ENCODE data around the gene CAMSAP3.

The CAMSAP3 gene, protein sequence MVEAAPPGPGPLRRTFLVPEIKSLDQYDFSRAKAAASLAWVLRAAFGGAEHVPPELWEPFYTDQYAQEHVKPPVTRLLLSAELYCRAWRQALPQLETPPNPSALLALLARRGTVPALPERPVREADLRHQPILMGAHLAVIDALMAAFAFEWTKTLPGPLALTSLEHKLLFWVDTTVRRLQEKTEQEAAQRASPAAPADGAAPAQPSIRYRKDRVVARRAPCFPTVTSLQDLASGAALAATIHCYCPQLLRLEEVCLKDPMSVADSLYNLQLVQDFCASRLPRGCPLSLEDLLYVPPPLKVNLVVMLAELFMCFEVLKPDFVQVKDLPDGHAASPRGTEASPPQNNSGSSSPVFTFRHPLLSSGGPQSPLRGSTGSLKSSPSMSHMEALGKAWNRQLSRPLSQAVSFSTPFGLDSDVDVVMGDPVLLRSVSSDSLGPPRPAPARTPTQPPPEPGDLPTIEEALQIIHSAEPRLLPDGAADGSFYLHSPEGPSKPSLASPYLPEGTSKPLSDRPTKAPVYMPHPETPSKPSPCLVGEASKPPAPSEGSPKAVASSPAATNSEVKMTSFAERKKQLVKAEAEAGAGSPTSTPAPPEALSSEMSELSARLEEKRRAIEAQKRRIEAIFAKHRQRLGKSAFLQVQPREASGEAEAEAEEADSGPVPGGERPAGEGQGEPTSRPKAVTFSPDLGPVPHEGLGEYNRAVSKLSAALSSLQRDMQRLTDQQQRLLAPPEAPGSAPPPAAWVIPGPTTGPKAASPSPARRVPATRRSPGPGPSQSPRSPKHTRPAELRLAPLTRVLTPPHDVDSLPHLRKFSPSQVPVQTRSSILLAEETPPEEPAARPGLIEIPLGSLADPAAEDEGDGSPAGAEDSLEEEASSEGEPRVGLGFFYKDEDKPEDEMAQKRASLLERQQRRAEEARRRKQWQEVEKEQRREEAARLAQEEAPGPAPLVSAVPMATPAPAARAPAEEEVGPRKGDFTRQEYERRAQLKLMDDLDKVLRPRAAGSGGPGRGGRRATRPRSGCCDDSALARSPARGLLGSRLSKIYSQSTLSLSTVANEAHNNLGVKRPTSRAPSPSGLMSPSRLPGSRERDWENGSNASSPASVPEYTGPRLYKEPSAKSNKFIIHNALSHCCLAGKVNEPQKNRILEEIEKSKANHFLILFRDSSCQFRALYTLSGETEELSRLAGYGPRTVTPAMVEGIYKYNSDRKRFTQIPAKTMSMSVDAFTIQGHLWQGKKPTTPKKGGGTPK

DNA sequence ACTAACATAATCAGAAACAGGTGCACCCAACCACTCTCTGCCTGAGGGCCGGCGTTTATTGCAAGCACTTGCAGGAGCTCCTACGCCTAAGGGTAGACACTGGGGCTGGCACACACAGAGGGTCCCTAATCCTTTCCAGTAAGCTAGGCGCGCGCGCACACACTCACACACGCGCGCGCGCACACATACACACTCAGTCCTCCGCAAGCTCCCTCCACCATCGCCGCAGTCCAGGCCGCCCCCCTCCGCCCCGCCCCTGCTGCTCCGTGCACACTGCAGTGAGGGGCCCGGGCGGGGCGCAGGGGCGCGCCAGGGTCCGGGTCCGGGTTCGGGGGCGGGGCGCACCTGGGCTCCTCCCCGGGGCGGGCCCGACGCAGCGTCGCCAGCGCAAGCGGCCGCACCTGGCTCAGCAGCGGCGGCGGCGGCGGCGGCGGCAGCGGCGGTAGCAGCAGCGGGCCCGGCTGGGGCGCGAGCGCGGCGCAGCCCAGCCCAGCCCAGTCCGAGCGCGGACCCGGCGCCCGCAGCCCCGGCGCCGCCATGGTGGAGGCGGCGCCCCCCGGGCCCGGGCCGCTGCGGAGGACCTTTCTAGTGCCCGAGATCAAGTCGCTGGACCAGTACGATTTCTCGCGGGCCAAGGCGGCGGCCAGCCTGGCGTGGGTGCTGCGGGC lies at the start of gene CAMSAP3:
TSS of gene CAMSAP3 (plus strand) at position 398 of the 668 bp plus-strand sequence. CDS start at position 538, 140 bp downstream.
- TF ChIP-seq GATA3 (IDR thresholded peaks at IDR 0.05; ENCODE audit: low read depth, low read length) (no peak), GATA2 (IDR thresholded peaks at IDR 0.05; ENCODE audit: low read depth, low read length) (no peak)

DNA sequence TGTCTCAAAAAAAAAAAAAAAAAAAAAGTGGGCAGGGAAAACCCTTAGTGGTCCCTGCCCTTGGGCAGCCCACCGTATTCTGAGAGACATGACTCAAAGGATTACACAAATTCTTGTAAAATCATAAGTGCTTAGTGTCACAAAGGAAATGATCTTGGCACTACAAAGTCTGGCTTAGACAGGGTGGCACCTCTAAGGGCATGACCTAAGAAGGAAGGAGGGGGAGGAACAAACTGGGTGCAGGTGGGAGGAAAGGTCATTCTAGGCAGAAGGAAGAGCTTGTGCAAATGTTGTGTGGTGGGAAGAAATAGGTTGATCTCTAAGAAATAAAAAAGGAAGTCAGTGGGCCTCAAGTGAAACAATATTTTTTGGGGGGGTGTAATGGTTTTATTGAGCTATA lies 49.8 kb upstream of the CAMSAP3 start:
- TF ChIP-seq GATA3 (IDR thresholded peaks at IDR 0.05; ENCODE audit: low read depth, low read length) (no peak), GATA2 (IDR thresholded peaks at IDR 0.05; ENCODE audit: low read depth, low read length) (no peak)

DNA sequence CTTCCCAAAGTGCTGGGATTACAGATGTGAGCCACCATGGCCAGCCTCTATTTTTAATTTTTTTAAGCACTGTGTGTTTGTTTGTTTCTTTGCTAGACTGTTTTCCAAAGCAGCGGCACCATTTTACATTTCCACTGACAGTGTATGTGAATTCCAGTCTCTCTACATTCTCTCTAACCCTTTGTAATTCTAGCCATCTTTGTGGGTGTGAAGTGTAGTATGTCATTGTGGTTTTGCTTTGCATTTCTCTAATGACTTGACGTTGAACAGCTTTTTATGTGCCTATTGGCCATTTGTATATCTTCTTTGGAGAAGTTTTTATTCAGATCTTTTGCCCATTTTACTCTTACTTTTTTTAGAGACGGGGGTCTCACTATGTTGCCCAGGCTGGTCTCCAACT lies 48.5 kb upstream of the CAMSAP3 start:
- no peak for TF ChIP-seq GATA3 (IDR thresholded peaks at IDR 0.05; ENCODE audit: low read depth, low read length)
- no peak for TF ChIP-seq GATA2 (IDR thresholded peaks at IDR 0.05; ENCODE audit: low read depth, low read length)

DNA sequence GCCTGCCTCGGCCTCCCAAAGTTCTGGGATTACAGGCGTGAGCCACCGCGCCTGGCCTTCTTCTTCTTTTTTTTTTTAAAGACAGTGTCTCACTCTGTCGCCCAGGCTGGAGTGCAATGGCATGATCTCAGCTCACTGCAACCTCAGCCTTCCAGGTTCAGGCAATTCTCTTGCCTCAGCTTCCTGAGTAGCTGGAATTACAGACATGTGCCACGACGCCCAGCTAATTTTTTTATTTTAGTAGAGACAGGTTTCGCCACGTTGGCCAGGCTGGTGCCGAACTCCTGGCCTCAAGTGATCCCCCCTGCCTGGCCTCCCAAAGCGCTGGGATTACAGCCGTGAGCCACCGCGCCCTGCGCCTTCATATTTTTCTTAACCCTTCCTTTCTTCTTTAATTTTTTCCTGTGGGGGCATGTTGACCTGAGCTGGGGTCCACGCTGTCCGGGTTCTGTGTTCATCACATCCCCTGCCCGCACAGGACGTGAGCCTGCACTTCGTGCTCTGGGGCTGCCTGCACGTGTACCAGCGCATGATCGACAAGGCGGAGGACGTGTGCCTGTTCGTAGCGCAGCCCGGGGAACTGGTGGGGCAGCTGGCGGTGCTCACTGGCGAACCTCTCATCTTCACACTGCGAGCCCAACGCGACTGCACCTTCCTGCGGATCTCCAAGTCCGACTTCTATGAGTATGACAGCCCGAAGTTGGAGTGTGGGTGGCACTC lies 46.1 kb upstream of the CAMSAP3 start:
- no peak for TF ChIP-seq GATA2 (IDR thresholded peaks at IDR 0.05; ENCODE audit: low read depth, low read length)
- no peak for TF ChIP-seq GATA3 (IDR thresholded peaks at IDR 0.05; ENCODE audit: low read depth, low read length)

DNA sequence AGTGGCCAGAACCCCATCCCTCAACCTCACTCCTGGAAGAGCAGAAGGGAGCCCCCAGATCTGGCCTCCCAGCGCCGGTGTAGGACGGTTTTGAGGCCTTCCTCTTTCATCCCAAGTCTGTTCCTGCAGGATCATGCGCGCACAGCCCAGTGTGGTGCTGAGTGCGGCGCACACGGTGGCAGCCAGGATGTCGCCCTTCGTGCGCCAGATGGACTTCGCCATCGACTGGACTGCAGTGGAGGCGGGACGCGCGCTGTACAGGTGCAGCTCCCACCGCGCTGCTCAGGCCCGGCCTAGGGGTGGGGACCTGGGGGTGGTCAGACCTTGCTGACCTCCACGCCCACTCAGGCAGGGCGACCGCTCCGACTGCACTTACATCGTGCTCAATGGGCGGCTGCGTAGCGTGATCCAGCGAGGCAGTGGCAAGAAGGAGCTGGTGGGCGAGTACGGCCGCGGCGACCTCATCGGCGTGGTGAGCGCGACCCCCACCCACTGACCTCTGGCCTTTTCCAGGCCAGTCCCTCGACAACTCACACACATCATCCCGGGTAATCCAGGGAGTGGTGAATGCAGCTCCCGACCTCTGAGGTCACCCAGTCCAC lies 45.4 kb upstream of the CAMSAP3 start:
- TF ChIP-seq GATA3 (IDR thresholded peaks at IDR 0.05; ENCODE audit: low read depth, low read length): no peak
- no peak for TF ChIP-seq GATA2 (IDR thresholded peaks at IDR 0.05; ENCODE audit: low read depth, low read length)

DNA sequence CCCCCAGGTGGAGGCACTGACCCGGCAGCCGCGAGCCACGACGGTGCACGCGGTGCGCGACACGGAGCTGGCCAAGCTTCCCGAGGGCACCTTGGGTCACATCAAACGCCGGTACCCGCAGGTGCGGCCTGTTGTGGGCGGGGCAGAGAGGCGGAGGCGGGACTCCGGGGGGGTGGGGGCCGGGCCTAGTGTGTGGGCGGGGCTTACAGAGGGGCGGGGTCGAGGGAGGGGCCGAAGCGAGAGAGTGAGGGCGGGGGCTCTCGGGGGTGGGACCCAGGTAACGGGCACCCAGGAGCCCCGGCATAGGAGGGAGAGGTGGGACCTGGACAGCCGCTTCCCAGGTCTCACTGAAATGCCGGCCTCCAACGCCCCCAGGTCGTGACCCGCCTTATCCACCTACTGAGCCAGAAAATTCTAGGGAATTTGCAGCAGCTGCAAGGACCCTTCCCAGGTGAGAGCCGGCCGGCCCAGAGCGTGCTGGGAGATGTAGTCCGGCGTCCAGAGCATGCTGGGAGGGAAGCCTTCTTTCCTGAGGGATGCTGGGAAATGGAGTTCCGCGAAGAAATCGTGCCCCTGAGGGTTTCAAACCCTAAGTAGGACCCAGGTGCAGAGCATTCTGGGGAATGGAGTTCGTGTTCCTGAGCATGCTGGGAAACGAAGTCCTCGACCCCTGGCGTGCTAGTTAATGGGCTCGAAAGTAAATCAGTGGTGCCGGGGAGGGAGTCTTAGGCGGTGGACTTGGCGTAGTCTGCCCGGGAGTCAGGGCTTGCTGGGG lies 44.5 kb upstream of the CAMSAP3 start:
- TF ChIP-seq GATA2 (IDR thresholded peaks at IDR 0.05; ENCODE audit: low read depth, low read length): no peak

DNA sequence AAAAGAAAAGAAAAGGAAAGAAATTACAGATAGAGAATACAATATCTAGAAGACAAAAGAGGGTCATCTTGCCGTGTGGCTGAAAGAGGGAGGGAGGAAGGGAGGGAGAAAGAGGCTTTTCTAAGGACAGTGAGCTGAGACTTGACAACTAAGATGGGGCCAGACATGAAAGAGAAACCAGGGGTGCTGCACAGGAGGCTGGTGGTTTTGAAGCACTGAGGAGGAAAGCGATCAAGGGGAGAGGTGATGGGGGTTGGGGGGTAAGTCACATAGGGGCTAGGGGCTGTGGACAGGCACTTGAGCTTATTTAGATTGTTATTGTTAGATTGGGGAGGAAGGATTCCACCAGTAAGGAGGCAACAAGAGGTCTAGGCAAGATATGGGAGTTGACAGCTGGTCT lies 42.9 kb upstream of the CAMSAP3 start:
- TF ChIP-seq GATA2 (IDR thresholded peaks at IDR 0.05; ENCODE audit: low read depth, low read length): no peak
- no peak for TF ChIP-seq GATA3 (IDR thresholded peaks at IDR 0.05; ENCODE audit: low read depth, low read length)

DNA sequence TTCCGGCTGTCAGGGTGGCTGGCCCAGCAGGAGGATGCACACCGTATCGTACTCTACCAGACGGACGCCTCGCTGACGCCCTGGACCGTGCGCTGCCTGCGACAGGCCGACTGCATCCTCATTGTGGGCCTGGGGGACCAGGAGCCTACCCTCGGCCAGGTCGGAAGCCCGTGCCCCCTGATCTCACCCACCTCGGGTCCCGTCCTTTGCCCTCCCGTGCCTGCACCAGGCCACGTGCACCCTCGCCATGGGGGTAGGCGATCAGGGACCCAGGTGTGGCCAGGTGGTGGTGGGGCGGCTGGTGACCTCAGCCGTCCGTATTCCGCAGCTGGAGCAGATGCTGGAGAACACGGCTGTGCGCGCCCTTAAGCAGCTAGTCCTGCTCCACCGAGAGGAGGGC lies 41.1 kb upstream of the CAMSAP3 start:
- TF ChIP-seq GATA3 (IDR thresholded peaks at IDR 0.05; ENCODE audit: low read depth, low read length): no peak
- TF ChIP-seq GATA2 (IDR thresholded peaks at IDR 0.05; ENCODE audit: low read depth, low read length): no peak

DNA sequence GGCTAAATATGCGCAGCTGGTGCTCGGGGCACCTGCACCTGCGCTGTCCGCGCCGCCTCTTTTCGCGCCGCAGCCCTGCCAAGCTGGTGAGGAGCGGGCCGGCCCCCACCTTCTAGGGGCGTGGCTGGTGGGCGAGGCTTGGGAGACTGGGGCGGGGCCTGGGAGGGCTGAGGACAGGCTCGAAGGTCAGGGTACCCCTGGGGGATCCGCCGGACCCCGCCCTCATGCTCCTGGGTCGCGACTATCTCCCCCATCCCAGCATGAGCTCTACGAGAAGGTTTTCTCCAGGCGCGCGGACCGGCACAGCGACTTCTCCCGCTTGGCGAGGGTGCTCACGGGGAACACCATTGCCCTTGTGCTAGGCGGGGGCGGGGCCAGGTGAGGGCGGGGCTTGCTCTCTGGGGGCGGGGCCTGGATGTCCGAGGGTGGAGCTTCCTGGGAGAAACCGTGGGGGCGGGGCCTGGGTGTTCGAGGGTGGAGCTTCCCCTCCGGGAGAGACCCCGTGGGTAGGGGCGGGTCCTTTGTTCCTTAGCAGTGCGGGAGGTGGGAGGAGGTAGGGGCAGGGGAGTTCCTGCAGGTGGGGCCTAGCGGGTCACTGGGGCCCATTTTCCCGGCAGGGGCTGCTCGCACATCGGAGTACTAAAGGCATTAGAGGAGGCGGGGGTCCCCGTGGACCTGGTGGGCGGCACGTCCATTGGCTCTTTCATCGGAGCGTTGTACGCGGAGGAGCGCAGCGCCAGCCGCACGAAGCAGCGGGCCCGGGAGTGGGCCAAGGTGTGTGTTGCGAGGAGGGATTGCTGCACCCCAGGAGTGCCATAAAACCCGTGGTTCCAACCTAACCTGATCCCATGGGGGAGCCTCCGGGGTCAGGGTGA lies 40.4 kb upstream of the CAMSAP3 start:
- TF ChIP-seq GATA3 (IDR thresholded peaks at IDR 0.05; ENCODE audit: low read depth, low read length) (no peak), GATA2 (IDR thresholded peaks at IDR 0.05; ENCODE audit: low read depth, low read length) (no peak)

DNA sequence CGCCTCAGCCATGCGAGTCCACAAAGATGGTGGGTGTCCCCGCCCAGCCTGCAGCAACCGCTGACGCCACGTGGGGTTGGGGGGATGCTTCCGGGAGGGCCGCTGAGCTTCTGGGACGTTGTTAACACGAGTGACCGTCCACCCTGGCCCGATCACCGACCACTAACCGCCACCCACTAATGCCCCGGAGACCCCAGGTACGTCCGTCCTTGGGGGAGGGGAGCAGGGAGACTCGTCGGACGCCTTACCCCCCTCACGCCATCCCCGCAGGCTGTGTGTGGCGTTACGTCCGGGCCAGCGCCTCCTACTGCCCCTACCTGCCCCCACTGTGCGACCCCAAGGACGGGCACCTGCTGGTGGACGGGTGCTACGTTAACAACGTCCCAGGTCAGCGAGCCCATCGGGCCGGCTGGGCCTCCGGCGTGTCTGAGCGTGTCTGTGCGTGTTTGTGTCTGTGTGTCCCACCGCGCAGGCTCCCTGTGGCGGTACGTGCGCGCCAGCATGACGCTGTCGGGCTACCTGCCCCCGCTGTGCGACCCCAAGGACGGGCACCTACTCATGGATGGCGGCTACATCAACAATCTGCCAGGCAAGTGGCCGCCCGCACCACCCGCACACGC lies 38.9 kb upstream of the CAMSAP3 start:
- TF ChIP-seq GATA2 (IDR thresholded peaks at IDR 0.05; ENCODE audit: low read depth, low read length): no peak
- TF ChIP-seq GATA3 (IDR thresholded peaks at IDR 0.05; ENCODE audit: low read depth, low read length): no peak

DNA sequence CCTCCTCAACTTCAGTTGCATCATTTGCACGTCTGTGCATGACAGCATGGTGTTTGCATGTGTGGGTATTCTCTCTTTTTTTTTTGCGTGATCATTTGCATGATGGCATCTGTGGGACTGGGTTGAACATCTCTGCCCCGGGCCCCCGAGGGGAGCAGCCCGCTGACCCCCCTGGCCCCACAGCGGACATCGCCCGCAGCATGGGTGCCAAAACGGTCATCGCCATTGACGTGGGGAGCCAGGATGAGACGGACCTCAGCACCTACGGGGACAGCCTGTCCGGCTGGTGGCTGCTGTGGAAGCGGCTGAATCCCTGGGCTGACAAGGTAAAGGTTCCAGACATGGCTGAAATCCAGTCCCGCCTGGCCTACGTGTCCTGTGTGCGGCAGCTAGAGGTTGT lies 37.0 kb upstream of the CAMSAP3 start:
- TF ChIP-seq GATA2 (IDR thresholded peaks at IDR 0.05; ENCODE audit: low read depth, low read length) (no peak), GATA3 (IDR thresholded peaks at IDR 0.05; ENCODE audit: low read depth, low read length) (no peak)
